H1 (cell line): Measurements from ENCODE around the gene CFAP97D1. TPM values are rescaled to one million over a fixed set of nuclear protein-coding genes. Genes with fewer than 3 reads are reported as not detected.

Experiments
- CTCF ChIA-PET: fragments of 300-600 bp; sonication (Branson Sonifier 250); formaldehyde crosslinking; loops from one replicate; lab custom pipeline; 2021; ENCODE audit not compliant: partially characterized antibody; lab: Charles Lee
- POLR2A ChIA-PET: fragments of 300-600 bp; sonication (Branson Sonifier 250); formaldehyde crosslinking; loops from one replicate; lab custom pipeline; 2021; ENCODE audit warnings: inconsistent platforms; ENCODE audit not compliant: partially characterized antibody; lab: Charles Lee
- DNase-seq, 2 experiments: peaks; one replicate each; pipeline versions ENCODE4 v3.0.0 to v3.0.0-alpha.2; 2010 to 2022; ENCODE audit warnings: low spot score in 2 of 2, low read depth in 1 of 2, mixed read lengths in 1 of 2
- FAIRE-seq: peaks from 2 replicates; lab custom pipeline; 2011; peaks lifted over from hg19 to GRCh38; lab: Jason Lieb, UNC
- H2AFZ ChIP-seq: 2 replicates; pipeline ENCODE4 v1.8.1; 2012; ENCODE audit warnings: low read length, inconsistent platforms
- H2AK5ac ChIP-seq: 2 replicates; pipeline ENCODE4 v1.6.1; 2013; ENCODE audit warnings: low read depth, low read length
- H2BK120ac ChIP-seq: replicated peaks from 2 replicates; pipeline ENCODE3; 2013; ENCODE audit warnings: low read depth, low read length, inconsistent platforms
- H2BK12ac ChIP-seq: 2 replicates; pipeline ENCODE4 v1.6.1; 2013; ENCODE audit warnings: low read depth, low read length
- H2BK15ac ChIP-seq: 2 replicates; pipeline ENCODE4 v1.6.1; 2013; ENCODE audit warnings: low read length
- H2BK20ac ChIP-seq: 2 replicates; pipeline ENCODE4 v1.6.1; 2013; ENCODE audit warnings: low read length
- H2BK5ac ChIP-seq: 2 replicates; pipeline ENCODE4 v1.6.1; 2013; ENCODE audit warnings: low read depth, low read length
- H3K14ac ChIP-seq: 2 replicates; pipeline ENCODE4 v1.6.1; 2013; ENCODE audit warnings: inconsistent platforms; ENCODE audit not compliant: insufficient read length
- H3K18ac ChIP-seq: 2 replicates; pipeline ENCODE4 v1.6.1; 2013; ENCODE audit warnings: low read length; ENCODE audit errors: extremely low read depth
- H3K23ac ChIP-seq: 2 replicates; pipeline ENCODE4 v1.6.1; 2013; ENCODE audit warnings: inconsistent platforms; ENCODE audit not compliant: insufficient read length
- H3K23me2 ChIP-seq: 2 replicates; pipeline ENCODE4 v1.6.1; 2013; ENCODE audit warnings: low read depth, low read length
- H3K27ac ChIP-seq: 2 replicates; pipeline ENCODE4 v1.6.1; 2011; ENCODE audit warnings: low read depth, low read length, inconsistent platforms
- H3K27me3 ChIP-seq, 4 experiments: replicated peaks in 1 of 4; 1 replicate in 1 of 4; 2 replicates in 3 of 4; pipeline versions ENCODE4 v1.6.1 to v1.8.1; 2011 to 2013; ENCODE audit warnings: low read length in 3 of 4, mild to moderate bottlenecking in 3 of 4, inconsistent platforms in 2 of 4, mixed read lengths in 2 of 4, moderate library complexity in 1 of 4; ENCODE audit not compliant: control insufficient read depth in 3 of 4, insufficient read depth in 3 of 4; ENCODE audit errors: extremely low read depth in 1 of 4
- H3K36me3 ChIP-seq, 4 experiments: 2 replicates each; pipeline versions ENCODE4 v1.6.1 to v1.8.1; 2011 to 2013; ENCODE audit warnings: mild to moderate bottlenecking in 4 of 4, low read length in 3 of 4, moderate library complexity in 2 of 4, control low read depth in 1 of 4, inconsistent platforms in 1 of 4; ENCODE audit not compliant: insufficient read depth in 4 of 4, control insufficient read depth in 2 of 4
- H3K4ac ChIP-seq: replicated peaks from 2 replicates; pipeline ENCODE3; 2013; ENCODE audit warnings: low read length, low read depth, mixed read lengths, inconsistent platforms; ENCODE audit not compliant: insufficient read length
- H3K4me1 ChIP-seq, 4 experiments: replicated peaks in 1 of 4; 1 replicate in 1 of 4; 2 replicates in 3 of 4; pipeline versions ENCODE4 v1.6.1 to v1.8.1; 2011 to 2013; ENCODE audit warnings: low read length in 3 of 4, inconsistent platforms in 2 of 4, mixed read lengths in 1 of 4; ENCODE audit not compliant: insufficient read depth in 4 of 4, control insufficient read depth in 3 of 4
- H3K4me2 ChIP-seq, 2 experiments: 2 replicates each; pipeline versions ENCODE4 v1.6.1 to v1.8.1; 2011 to 2013; ENCODE audit warnings: low read depth in 2 of 2, low read length in 2 of 2, control low read depth in 1 of 2, inconsistent platforms in 1 of 2, mild to moderate bottlenecking in 1 of 2; ENCODE audit not compliant: insufficient read depth in 1 of 2
- H3K4me3 ChIP-seq, 4 experiments: fragments of 200-600, 300-600 bp in 1 of 4; sonication (generic), shearing (Covaris generic), sonication (Bioruptor Twin) in 1 of 4; 2 replicates each; pipeline versions ENCODE4 v1.5.1 to v1.8.1; 2011 to 2016; ENCODE audit warnings: low read length in 4 of 4, low read depth in 3 of 4, control low read depth in 2 of 4, inconsistent platforms in 2 of 4, mild to moderate bottlenecking in 2 of 4, mixed read lengths in 1 of 4, moderate library complexity in 1 of 4; ENCODE audit not compliant: insufficient read depth in 2 of 4; ENCODE audit errors: extremely low read depth in 1 of 4
- H3K56ac ChIP-seq: replicated peaks from 2 replicates; pipeline ENCODE3; 2013; ENCODE audit warnings: low read depth, mild to moderate bottlenecking, mixed read lengths, low read length, inconsistent platforms; ENCODE audit not compliant: insufficient read length
- H3K79me1 ChIP-seq: 2 replicates; pipeline ENCODE4 v1.6.1; 2013; ENCODE audit warnings: low read depth, low read length, control low read depth
- H3K79me2 ChIP-seq, 2 experiments: 2 replicates each; pipeline versions ENCODE4 v1.6.1 to v1.8.1; 2012 to 2013; ENCODE audit warnings: low read length in 2 of 2, mild to moderate bottlenecking in 2 of 2, inconsistent platforms in 1 of 2; ENCODE audit not compliant: insufficient read depth in 2 of 2, control insufficient read depth in 1 of 2
- H3K9ac ChIP-seq, 4 experiments: replicated peaks in 1 of 4; 1 replicate in 1 of 4; 2 replicates in 3 of 4; pipeline versions ENCODE4 v1.6.1 to v1.8.1; 2011 to 2013; ENCODE audit warnings: low read depth in 3 of 4, low read length in 3 of 4, control low read depth in 2 of 4, mild to moderate bottlenecking in 2 of 4, moderate library complexity in 2 of 4, inconsistent platforms in 1 of 4; ENCODE audit errors: extremely low read depth in 1 of 4
- H3K9me3 ChIP-seq, 2 experiments: 2 replicates each; pipeline versions ENCODE4 v1.6.1 to v1.8.1; 2012 to 2013; ENCODE audit warnings: mild to moderate bottlenecking in 2 of 2, moderate library complexity in 2 of 2, control low read depth in 1 of 2, inconsistent platforms in 1 of 2, low read depth in 1 of 2, low read length in 1 of 2, mixed read lengths in 1 of 2; ENCODE audit not compliant: insufficient read depth in 2 of 2
- H4K20me1 ChIP-seq, 2 experiments: replicated peaks in 1 of 2; 2 replicates each; pipeline versions ENCODE3 to v1.8.1; 2011 to 2013; ENCODE audit warnings: inconsistent platforms in 2 of 2, low read length in 2 of 2, mild to moderate bottlenecking in 1 of 2; ENCODE audit not compliant: insufficient read depth in 2 of 2, control insufficient read depth in 1 of 2
- H4K5ac ChIP-seq: 2 replicates; pipeline ENCODE4 v1.6.1; 2013; ENCODE audit warnings: low read length, low read depth, mixed read lengths, inconsistent platforms; ENCODE audit not compliant: insufficient read length
- H4K8ac ChIP-seq: 2 replicates; pipeline ENCODE4 v1.8.0; 2013; ENCODE audit warnings: mild to moderate bottlenecking, moderate library complexity, low read length, inconsistent platforms; ENCODE audit not compliant: insufficient read depth; ENCODE audit errors: extremely low read depth
- H4K91ac ChIP-seq: replicated peaks from 2 replicates; pipeline ENCODE3; 2013; ENCODE audit warnings: low read length, mixed read lengths, inconsistent platforms; ENCODE audit not compliant: insufficient read length
- WGBS, 2 experiments: shearing (Covaris generic) in 1 of 2; methylation state at CpG; one replicate each; pipeline versions ENCODE4 v1.1.6 to v1.1.7; 2013 to 2015; ENCODE audit warnings: low lambda C conversion rate in 2 of 2, mixed read lengths in 2 of 2, inconsistent platforms in 1 of 2, low coverage in 1 of 2, missing lambda C conversion rate in 1 of 2; ENCODE audit not compliant: insufficient replicate concordance in 2 of 2, insufficient coverage in 1 of 2, insufficient read length in 1 of 2; ENCODE audit errors: extremely low coverage in 1 of 2, missing lambda C conversion rate in 1 of 2; 5-methylcytosine and 5-hydroxymethylcytosine counted together
- polyA plus RNA-seq, 7 experiments: library from polyadenylated mRNA; depleted of rRNA in 3 of 7; stranded (reverse) in 5 of 7; unstranded in 2 of 7; fragments of >200 nt in 5 of 7; fragments of 200-250 nt in 2 of 7; gene quantifications; 1 replicate in 5 of 7; 2 replicates in 1 of 7; 4 replicates in 1 of 7; pipeline versions ENCODE4 v1.2.1 to v1.2.3, GENCODE V29; 2011 to 2013; ENCODE audit warnings: missing spikeins in 2 of 7, mixed read lengths in 2 of 7
- total RNA-seq: library from RNA; stranded (reverse); fragmentation: NEBNext Ultra II Directional; extraction: Animal tissue kit (Norgen Biotek cat#: 25700); gene quantifications from 2 replicates; pipeline ENCODE4 v1.2.1, GENCODE V29; 2021

Gene CFAP97D1
- total and polyA plus RNA-seq, 2 of the 8 experiments (the other 6 are each of a cell fraction or from before 2014, with no cell fraction given): 0.02 to 0.07 TPM

DNA sequence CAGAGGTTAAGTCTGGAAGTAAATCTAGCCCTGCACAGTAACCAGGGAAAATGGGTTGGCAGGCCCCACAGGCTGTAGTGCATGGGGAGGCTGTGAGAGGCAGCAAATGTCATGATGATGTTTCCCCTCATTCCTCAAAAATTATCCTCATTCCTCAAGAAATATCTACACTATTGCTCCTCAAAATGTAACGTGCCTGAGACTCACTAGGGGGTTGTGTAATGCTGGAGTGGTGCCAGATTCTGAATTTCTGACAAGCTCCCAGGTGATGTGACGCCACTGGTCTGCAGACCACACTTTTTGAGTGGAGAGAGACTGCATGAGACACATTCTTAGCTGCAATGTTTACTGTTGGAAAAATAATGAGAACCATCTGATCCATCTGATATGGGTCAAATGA, 53.9 kb downstream of the CFAP97D1 start:
- peak overlapping the region in 1 of 2 experiments; percentile 80; a peak in 2 of 4 replicates for H3K4me2 ChIP-seq

More for the DNA sequence above, 53.9 kb downstream of the CFAP97D1 start:
- H2AFZ ChIP-seq: no peak overlapping the region
- no peak overlapping the region for H3K56ac ChIP-seq
- peaks cover 0 to 4% of the 10 kb centered on the region in 2 experiments; a peak in 2 of 4 replicates for H3K9me3 ChIP-seq
- no peaks in the 10 kb centered on the region for H3K36me3 ChIP-seq
- no peak overlapping the region for H2BK20ac ChIP-seq
- peaks cover 10% of the 10 kb centered on the region; the same call in 1 of the 2 replicates for H3K23me2 ChIP-seq
- no peak overlapping the region for H3K14ac ChIP-seq
- H2BK12ac ChIP-seq: no peak overlapping the region
- no peak overlapping the region for H3K27ac ChIP-seq
- H3K79me2 ChIP-seq: no peaks in the 10 kb centered on the region
- H3K23ac ChIP-seq: no peak overlapping the region
- ChIA-PET CTCF (interaction anchor here (0.7 to 1.1 kb wide), 4 partner anchors 12 to 81 kb away, joined by 3 to 4 read pairs (median 3); partner anchors contain the start of gene CD300LG), POLR2A (interaction anchor here (1.1 kb wide), 1 partner anchor 16 kb away, joined by 3 read pairs; no protein-coding TSS in a partner anchor)
- no peak overlapping the region for H2AK5ac ChIP-seq
- no peak overlapping the region; the same call in 1 of the 2 replicates for H2BK15ac ChIP-seq
- FAIRE-seq: no peak
- H4K20me1 ChIP-seq: peaks cover 0 to 2% of the 10 kb centered on the region in 2 experiments
- no peak overlapping the region for H3K4ac ChIP-seq
- H4K8ac ChIP-seq: no peak overlapping the region
- H3K4me3 ChIP-seq: peak overlapping the region in 2 of 4 experiments; percentile 65 to 87; a peak in 2 of 8 replicates
- no peak overlapping the region for H4K91ac ChIP-seq
- no peak for DNase-seq
- WGBS, 2 experiments: 77% methylated on average over 2 of the region's 2 CpGs; no CpG with 5 or more reads in 1 of the 2 experiments
- no peak overlapping the region for H3K18ac ChIP-seq
- peaks cover 0 to 11% (median 6%) of the 10 kb centered on the region in 4 experiments; a peak in 5 of 7 replicates for H3K4me1 ChIP-seq
- peaks cover 0 to 15% (median 13%) of the 10 kb centered on the region in 4 experiments; a peak in 6 of 7 replicates for H3K27me3 ChIP-seq
- H3K9ac ChIP-seq: no peak overlapping the region
- H3K79me1 ChIP-seq: no peaks in the 10 kb centered on the region
- H4K5ac ChIP-seq: no peak overlapping the region
- H2BK5ac ChIP-seq: no peak overlapping the region
- no peak overlapping the region for H2BK120ac ChIP-seq
